ENCODE measurements around the gene INPP5K.
"Not testable (repeated sequence)": the region's sequence is repeated elsewhere in the genome, so short reads cannot be mapped to it uniquely, and the experiment has no call there.

INPP5K gene

GRCh38 chr17:1516388-1517161 is at the start of gene INPP5K:
Gene INPP5K, minus strand, starts transcription at chr17:1516612. Its CDS starts 113 bp downstream, at chr17:1516499.
- Histone ChIP-seq H3K9ac (ENCODE audit: low read depth in 1 of 2, low read length in 2 of 2) (peak within 1 kb of the TSS; percentile 93 to 97), H3K36me3 (ENCODE audit: control insufficient read depth in 1 of 2, insufficient read depth in 2 of 2, low read length in 2 of 2) (peaks cover 16 to 32% of the 10 kb centered on the region in 2 donors), H3K4me3 (ENCODE audit: low read depth in 1 of 2, low read length in 2 of 2) (peak within 1 kb of the TSS; percentile 91 to 96), H3K4me1 (ENCODE audit: control insufficient read depth in 1 of 2, insufficient read depth in 2 of 2, low read length in 2 of 2) (peaks cover 26 to 42% of the 10 kb centered on the region in 2 donors), H3K9me3 (ENCODE audit: control insufficient read depth in 1 of 2, low read length in 2 of 2) (no peaks in the 10 kb centered on the region), H3K27ac (ENCODE audit: low read depth, low read length) (peak within 1 kb of the TSS; percentile 90), H3K27me3 (ENCODE audit: control insufficient read depth in 1 of 2, insufficient read depth in 2 of 2, low read length in 2 of 2) (no peaks in the 10 kb centered on the region)

GRCh38 chr17:1565877-1566276 is 49.5 kb upstream of the INPP5K start:
- no peaks in the 10 kb centered on the region for H3K36me3 ChIP-seq (ENCODE audit: control insufficient read depth in 1 of 2, insufficient read depth in 2 of 2, low read length in 2 of 2)
- peaks cover 0 to 3% of the 10 kb centered on the region in 2 donors for H3K27me3 ChIP-seq (ENCODE audit: control insufficient read depth in 1 of 2, insufficient read depth in 2 of 2, low read length in 2 of 2)
- H3K4me3 ChIP-seq (ENCODE audit: low read depth in 1 of 2, low read length in 2 of 2): no peak overlapping the region
- no peak overlapping the region for H3K27ac ChIP-seq (ENCODE audit: low read depth, low read length)
- no peaks in the 10 kb centered on the region for H3K9me3 ChIP-seq (ENCODE audit: control insufficient read depth in 1 of 2, low read length in 2 of 2)
- H3K4me1 ChIP-seq (ENCODE audit: control insufficient read depth in 1 of 2, insufficient read depth in 2 of 2, low read length in 2 of 2): peaks cover 8 to 15% of the 10 kb centered on the region in 2 donors
- H3K9ac ChIP-seq (ENCODE audit: low read depth in 1 of 2, low read length in 2 of 2): no peak overlapping the region

GRCh38 chr17:1563786-1564613 is 47.6 kb upstream of the INPP5K start:
- H3K9ac ChIP-seq (ENCODE audit: low read depth in 1 of 2, low read length in 2 of 2): peak overlapping the region in 1 of 2 donors; percentile 2
- H3K9me3 ChIP-seq (ENCODE audit: control insufficient read depth in 1 of 2, low read length in 2 of 2): no peaks in the 10 kb centered on the region
- no peak overlapping the region for H3K4me3 ChIP-seq (ENCODE audit: low read depth in 1 of 2, low read length in 2 of 2)
- H3K27me3 ChIP-seq (ENCODE audit: control insufficient read depth in 1 of 2, insufficient read depth in 2 of 2, low read length in 2 of 2): peaks cover 0 to 3% of the 10 kb centered on the region in 2 donors
- H3K36me3 ChIP-seq (ENCODE audit: control insufficient read depth in 1 of 2, insufficient read depth in 2 of 2, low read length in 2 of 2): no peaks in the 10 kb centered on the region
- peaks cover 27 to 33% of the 10 kb centered on the region in 2 donors for H3K4me1 ChIP-seq (ENCODE audit: control insufficient read depth in 1 of 2, insufficient read depth in 2 of 2, low read length in 2 of 2)
- H3K27ac ChIP-seq (ENCODE audit: low read depth, low read length): no peak overlapping the region

GRCh38 chr17:1563471-1563785 is 47.0 kb upstream of the INPP5K start:
- peaks cover 30 to 36% of the 10 kb centered on the region in 2 donors for H3K4me1 ChIP-seq (ENCODE audit: control insufficient read depth in 1 of 2, insufficient read depth in 2 of 2, low read length in 2 of 2)
- not testable (repeated sequence) for H3K27ac ChIP-seq (ENCODE audit: low read depth, low read length); H3K27me3 ChIP-seq (ENCODE audit: control insufficient read depth in 1 of 2, insufficient read depth in 2 of 2, low read length in 2 of 2); H3K9ac ChIP-seq (ENCODE audit: low read depth in 1 of 2, low read length in 2 of 2); H3K9me3 ChIP-seq (ENCODE audit: control insufficient read depth in 1 of 2, low read length in 2 of 2); H3K36me3 ChIP-seq (ENCODE audit: control insufficient read depth in 1 of 2, insufficient read depth in 2 of 2, low read length in 2 of 2); H3K4me3 ChIP-seq (ENCODE audit: low read depth in 1 of 2, low read length in 2 of 2)

- Histone ChIP-seq H3K4me3 (ENCODE audit: low read depth in 1 of 2, low read length in 2 of 2) (peak overlapping the region; percentile 70 to 81), H3K4me1 (ENCODE audit: control insufficient read depth in 1 of 2, insufficient read depth in 2 of 2, low read length in 2 of 2) (peaks cover 30 to 43% of the 10 kb centered on the region in 2 donors), H3K36me3 (ENCODE audit: control insufficient read depth in 1 of 2, insufficient read depth in 2 of 2, low read length in 2 of 2) (peaks cover 0 to 5% of the 10 kb centered on the region in 2 donors), H3K9me3 (ENCODE audit: control insufficient read depth in 1 of 2, low read length in 2 of 2) (no peaks in the 10 kb centered on the region), H3K27ac (ENCODE audit: low read depth, low read length) (peak overlapping the region; percentile 80), H3K27me3 (ENCODE audit: control insufficient read depth in 1 of 2, insufficient read depth in 2 of 2, low read length in 2 of 2) (peaks cover 0 to 3% of the 10 kb centered on the region in 2 donors), H3K9ac (ENCODE audit: low read depth in 1 of 2, low read length in 2 of 2) (peak overlapping the region; percentile 83 to 87)
Observed at GRCh38 chr17:1562176-1562643, 45.8 kb upstream of the INPP5K start.

- Histone ChIP-seq H3K27ac (ENCODE audit: low read depth, low read length) (peak overlapping the region; percentile 80), H3K9ac (ENCODE audit: low read depth in 1 of 2, low read length in 2 of 2) (peak overlapping the region; percentile 83 to 87), H3K4me1 (ENCODE audit: control insufficient read depth in 1 of 2, insufficient read depth in 2 of 2, low read length in 2 of 2) (peaks cover 33 to 48% of the 10 kb centered on the region in 2 donors), H3K27me3 (ENCODE audit: control insufficient read depth in 1 of 2, insufficient read depth in 2 of 2, low read length in 2 of 2) (peaks cover 0 to 3% of the 10 kb centered on the region in 2 donors), H3K36me3 (ENCODE audit: control insufficient read depth in 1 of 2, insufficient read depth in 2 of 2, low read length in 2 of 2) (peaks cover 0 to 6% of the 10 kb centered on the region in 2 donors), H3K4me3 (ENCODE audit: low read depth in 1 of 2, low read length in 2 of 2) (peak overlapping the region; percentile 70 to 81), H3K9me3 (ENCODE audit: control insufficient read depth in 1 of 2, low read length in 2 of 2) (no peaks in the 10 kb centered on the region)
Observed at GRCh38 chr17:1561420-1562175, 45.2 kb upstream of the INPP5K start.

GRCh38 chr17:1560858-1561355 is 44.5 kb upstream of the INPP5K start:
- peaks cover 0 to 3% of the 10 kb centered on the region in 2 donors for H3K27me3 ChIP-seq (ENCODE audit: control insufficient read depth in 1 of 2, insufficient read depth in 2 of 2, low read length in 2 of 2)
- no peak overlapping the region for H3K27ac ChIP-seq (ENCODE audit: low read depth, low read length)
- no peaks in the 10 kb centered on the region for H3K9me3 ChIP-seq (ENCODE audit: control insufficient read depth in 1 of 2, low read length in 2 of 2)
- peak overlapping the region; percentile 70 to 81 for H3K4me3 ChIP-seq (ENCODE audit: low read depth in 1 of 2, low read length in 2 of 2)
- peaks cover 39 to 50% of the 10 kb centered on the region in 2 donors for H3K4me1 ChIP-seq (ENCODE audit: control insufficient read depth in 1 of 2, insufficient read depth in 2 of 2, low read length in 2 of 2)
- peak overlapping the region; percentile 83 to 87 for H3K9ac ChIP-seq (ENCODE audit: low read depth in 1 of 2, low read length in 2 of 2)
- peaks cover 0 to 13% of the 10 kb centered on the region in 2 donors for H3K36me3 ChIP-seq (ENCODE audit: control insufficient read depth in 1 of 2, insufficient read depth in 2 of 2, low read length in 2 of 2)

GRCh38 chr17:1560101-1560857 is 43.9 kb upstream of the INPP5K start:
- Histone ChIP-seq H3K27ac (ENCODE audit: low read depth, low read length) (no peak overlapping the region), H3K4me3 (ENCODE audit: low read depth in 1 of 2, low read length in 2 of 2) (peak overlapping the region; percentile 70 to 81), H3K9ac (ENCODE audit: low read depth in 1 of 2, low read length in 2 of 2) (peak overlapping the region; percentile 39 to 83)

More at GRCh38 chr17:1560101-1560857, 43.9 kb upstream of the INPP5K start:
- peaks cover 46 to 56% of the 10 kb centered on the region in 2 donors for H3K4me1 ChIP-seq (ENCODE audit: control insufficient read depth in 1 of 2, insufficient read depth in 2 of 2, low read length in 2 of 2)
- H3K9me3 ChIP-seq (ENCODE audit: control insufficient read depth in 1 of 2, low read length in 2 of 2): no peaks in the 10 kb centered on the region
- H3K27me3 ChIP-seq (ENCODE audit: control insufficient read depth in 1 of 2, insufficient read depth in 2 of 2, low read length in 2 of 2): peaks cover 0 to 3% of the 10 kb centered on the region in 2 donors
- H3K36me3 ChIP-seq (ENCODE audit: control insufficient read depth in 1 of 2, insufficient read depth in 2 of 2, low read length in 2 of 2): peaks cover 3 to 13% of the 10 kb centered on the region in 2 donors

All from duodenal mucosa (tissue), 2 donors.